HEK293 (cell line): Measurements from ENCODE around the gene PTPRG.

Source experiments
- BCL11A ChIP-seq: fragments of 450-650 bp; formaldehyde crosslinking; IDR thresholded peaks from 2 replicates; pipeline ENCODE4 v1.5.1; 2016; ENCODE audit warnings: low read depth, missing biosample characterization, missing genetic modification characterization
- CTCF ChIP-seq: fragments of 450-650 bp; formaldehyde crosslinking; IDR thresholded peaks from 2 replicates; pipeline ENCODE4 v1.5.1; 2016; ENCODE audit warnings: missing biosample characterization, missing genetic modification characterization
- SALL2 ChIP-seq: fragments of 450-650 bp; formaldehyde crosslinking; IDR thresholded peaks from 2 replicates; pipeline ENCODE4 v1.5.0; 2017; ENCODE audit warnings: missing biosample characterization, mild to moderate bottlenecking, missing genetic modification characterization, borderline replicate concordance
- ZNF146 ChIP-seq: fragments of 450-650 bp; formaldehyde crosslinking; IDR thresholded peaks from 2 replicates; pipeline ENCODE4 v1.5.1; 2016; ENCODE audit warnings: missing biosample characterization, missing genetic modification characterization
- ZNF639 ChIP-seq: fragments of 450-650 bp; formaldehyde crosslinking; IDR thresholded peaks from 2 replicates; pipeline ENCODE4 v1.5.1; 2016; ENCODE audit warnings: missing biosample characterization, missing genetic modification characterization

GRCh38 chr3:62233065-62233464 is 671.7 kb downstream of the PTPRG start:
- no peak for TF ChIP-seq BCL11A
- TF ChIP-seq SALL2, result no peak
- TF ChIP-seq CTCF, result no peak
- TF ChIP-seq ZNF146 (tag by site-specific recombination), result no peak
- no peak for TF ChIP-seq ZNF639 (tag by site-specific recombination)
